H1 (cell line): Measurements from ENCODE around the gene UNC13C. TPM values are rescaled to one million over a fixed set of nuclear protein-coding genes. Genes with fewer than 3 reads are reported as not detected.

Experiments used
- CTCF ChIA-PET: fragments of 300-600 bp; sonication (Branson Sonifier 250); formaldehyde crosslinking; loops from one replicate; lab custom pipeline; 2021; ENCODE audit not compliant: partially characterized antibody; lab: Charles Lee
- POLR2A ChIA-PET: fragments of 300-600 bp; sonication (Branson Sonifier 250); formaldehyde crosslinking; loops from one replicate; lab custom pipeline; 2021; ENCODE audit warnings: inconsistent platforms; ENCODE audit not compliant: partially characterized antibody; lab: Charles Lee
- DNase-seq, 2 experiments: peaks; one replicate each; pipeline versions ENCODE4 v3.0.0 to v3.0.0-alpha.2; 2010 to 2022; ENCODE audit warnings: low spot score in 2 of 2, low read depth in 1 of 2, mixed read lengths in 1 of 2
- FAIRE-seq: peaks from 2 replicates; lab custom pipeline; 2011; peaks lifted over from hg19 to GRCh38; lab: Jason Lieb, UNC
- H2AFZ ChIP-seq: 2 replicates; pipeline ENCODE4 v1.8.1; 2012; ENCODE audit warnings: low read length, inconsistent platforms
- H2AK5ac ChIP-seq: 2 replicates; pipeline ENCODE4 v1.6.1; 2013; ENCODE audit warnings: low read depth, low read length
- H2BK120ac ChIP-seq: replicated peaks from 2 replicates; pipeline ENCODE3; 2013; ENCODE audit warnings: low read depth, low read length, inconsistent platforms
- H2BK12ac ChIP-seq: 2 replicates; pipeline ENCODE4 v1.6.1; 2013; ENCODE audit warnings: low read depth, low read length
- H2BK15ac ChIP-seq: 2 replicates; pipeline ENCODE4 v1.6.1; 2013; ENCODE audit warnings: low read length
- H2BK20ac ChIP-seq: 2 replicates; pipeline ENCODE4 v1.6.1; 2013; ENCODE audit warnings: low read length
- H2BK5ac ChIP-seq: 2 replicates; pipeline ENCODE4 v1.6.1; 2013; ENCODE audit warnings: low read depth, low read length
- H3K14ac ChIP-seq: 2 replicates; pipeline ENCODE4 v1.6.1; 2013; ENCODE audit warnings: inconsistent platforms; ENCODE audit not compliant: insufficient read length
- H3K18ac ChIP-seq: 2 replicates; pipeline ENCODE4 v1.6.1; 2013; ENCODE audit warnings: low read length; ENCODE audit errors: extremely low read depth
- H3K23ac ChIP-seq: 2 replicates; pipeline ENCODE4 v1.6.1; 2013; ENCODE audit warnings: inconsistent platforms; ENCODE audit not compliant: insufficient read length
- H3K23me2 ChIP-seq: 2 replicates; pipeline ENCODE4 v1.6.1; 2013; ENCODE audit warnings: low read depth, low read length
- H3K27ac ChIP-seq: 2 replicates; pipeline ENCODE4 v1.6.1; 2011; ENCODE audit warnings: low read depth, low read length, inconsistent platforms
- H3K27me3 ChIP-seq, 4 experiments: replicated peaks in 1 of 4; 1 replicate in 1 of 4; 2 replicates in 3 of 4; pipeline versions ENCODE4 v1.6.1 to v1.8.1; 2011 to 2013; ENCODE audit warnings: low read length in 3 of 4, mild to moderate bottlenecking in 3 of 4, inconsistent platforms in 2 of 4, mixed read lengths in 2 of 4, moderate library complexity in 1 of 4; ENCODE audit not compliant: control insufficient read depth in 3 of 4, insufficient read depth in 3 of 4; ENCODE audit errors: extremely low read depth in 1 of 4
- H3K36me3 ChIP-seq, 4 experiments: 2 replicates each; pipeline versions ENCODE4 v1.6.1 to v1.8.1; 2011 to 2013; ENCODE audit warnings: mild to moderate bottlenecking in 4 of 4, low read length in 3 of 4, moderate library complexity in 2 of 4, control low read depth in 1 of 4, inconsistent platforms in 1 of 4; ENCODE audit not compliant: insufficient read depth in 4 of 4, control insufficient read depth in 2 of 4
- H3K4ac ChIP-seq: replicated peaks from 2 replicates; pipeline ENCODE3; 2013; ENCODE audit warnings: low read length, low read depth, mixed read lengths, inconsistent platforms; ENCODE audit not compliant: insufficient read length
- H3K4me1 ChIP-seq, 4 experiments: replicated peaks in 1 of 4; 1 replicate in 1 of 4; 2 replicates in 3 of 4; pipeline versions ENCODE4 v1.6.1 to v1.8.1; 2011 to 2013; ENCODE audit warnings: low read length in 3 of 4, inconsistent platforms in 2 of 4, mixed read lengths in 1 of 4; ENCODE audit not compliant: insufficient read depth in 4 of 4, control insufficient read depth in 3 of 4
- H3K4me2 ChIP-seq, 2 experiments: 2 replicates each; pipeline versions ENCODE4 v1.6.1 to v1.8.1; 2011 to 2013; ENCODE audit warnings: low read depth in 2 of 2, low read length in 2 of 2, control low read depth in 1 of 2, inconsistent platforms in 1 of 2, mild to moderate bottlenecking in 1 of 2; ENCODE audit not compliant: insufficient read depth in 1 of 2
- H3K4me3 ChIP-seq, 4 experiments: fragments of 200-600, 300-600 bp in 1 of 4; sonication (generic), shearing (Covaris generic), sonication (Bioruptor Twin) in 1 of 4; 2 replicates each; pipeline versions ENCODE4 v1.5.1 to v1.8.1; 2011 to 2016; ENCODE audit warnings: low read length in 4 of 4, low read depth in 3 of 4, control low read depth in 2 of 4, inconsistent platforms in 2 of 4, mild to moderate bottlenecking in 2 of 4, mixed read lengths in 1 of 4, moderate library complexity in 1 of 4; ENCODE audit not compliant: insufficient read depth in 2 of 4; ENCODE audit errors: extremely low read depth in 1 of 4
- H3K56ac ChIP-seq: replicated peaks from 2 replicates; pipeline ENCODE3; 2013; ENCODE audit warnings: low read depth, mild to moderate bottlenecking, mixed read lengths, low read length, inconsistent platforms; ENCODE audit not compliant: insufficient read length
- H3K79me1 ChIP-seq: 2 replicates; pipeline ENCODE4 v1.6.1; 2013; ENCODE audit warnings: low read depth, low read length, control low read depth
- H3K79me2 ChIP-seq, 2 experiments: 2 replicates each; pipeline versions ENCODE4 v1.6.1 to v1.8.1; 2012 to 2013; ENCODE audit warnings: low read length in 2 of 2, mild to moderate bottlenecking in 2 of 2, inconsistent platforms in 1 of 2; ENCODE audit not compliant: insufficient read depth in 2 of 2, control insufficient read depth in 1 of 2
- H3K9ac ChIP-seq, 4 experiments: replicated peaks in 1 of 4; 1 replicate in 1 of 4; 2 replicates in 3 of 4; pipeline versions ENCODE4 v1.6.1 to v1.8.1; 2011 to 2013; ENCODE audit warnings: low read depth in 3 of 4, low read length in 3 of 4, control low read depth in 2 of 4, mild to moderate bottlenecking in 2 of 4, moderate library complexity in 2 of 4, inconsistent platforms in 1 of 4; ENCODE audit errors: extremely low read depth in 1 of 4
- H3K9me3 ChIP-seq, 2 experiments: 2 replicates each; pipeline versions ENCODE4 v1.6.1 to v1.8.1; 2012 to 2013; ENCODE audit warnings: mild to moderate bottlenecking in 2 of 2, moderate library complexity in 2 of 2, control low read depth in 1 of 2, inconsistent platforms in 1 of 2, low read depth in 1 of 2, low read length in 1 of 2, mixed read lengths in 1 of 2; ENCODE audit not compliant: insufficient read depth in 2 of 2
- H4K20me1 ChIP-seq, 2 experiments: replicated peaks in 1 of 2; 2 replicates each; pipeline versions ENCODE3 to v1.8.1; 2011 to 2013; ENCODE audit warnings: inconsistent platforms in 2 of 2, low read length in 2 of 2, mild to moderate bottlenecking in 1 of 2; ENCODE audit not compliant: insufficient read depth in 2 of 2, control insufficient read depth in 1 of 2
- H4K5ac ChIP-seq: 2 replicates; pipeline ENCODE4 v1.6.1; 2013; ENCODE audit warnings: low read length, low read depth, mixed read lengths, inconsistent platforms; ENCODE audit not compliant: insufficient read length
- H4K8ac ChIP-seq: 2 replicates; pipeline ENCODE4 v1.8.0; 2013; ENCODE audit warnings: mild to moderate bottlenecking, moderate library complexity, low read length, inconsistent platforms; ENCODE audit not compliant: insufficient read depth; ENCODE audit errors: extremely low read depth
- H4K91ac ChIP-seq: replicated peaks from 2 replicates; pipeline ENCODE3; 2013; ENCODE audit warnings: low read length, mixed read lengths, inconsistent platforms; ENCODE audit not compliant: insufficient read length
- EZH2 ChIP-seq: fragments of 200-600 bp; sonication (generic); IDR thresholded peaks from 2 replicates; pipeline ENCODE4 v1.7.1; 2012; ENCODE audit warnings: low read depth, mild to moderate bottlenecking, moderate library complexity, low read length, inconsistent platforms; ENCODE audit not compliant: severe bottlenecking
- SIX5 ChIP-seq: IDR thresholded peaks from 2 replicates; pipeline ENCODE4 v1.6.1; 2011; ENCODE audit warnings: mild to moderate bottlenecking, low read depth, low read length
- YY1 ChIP-seq: IDR thresholded peaks from 2 replicates; pipeline ENCODE4 v1.6.1; 2011; ENCODE audit warnings: low read depth, mild to moderate bottlenecking, low read length
- ZNF274 ChIP-seq: IDR thresholded peaks from 2 replicates; pipeline ENCODE4 v1.7.0; 2012; ENCODE audit warnings: low read length, borderline replicate concordance; ENCODE audit errors: extremely low read depth
- WGBS, 2 experiments: shearing (Covaris generic) in 1 of 2; methylation state at CpG; one replicate each; pipeline versions ENCODE4 v1.1.6 to v1.1.7; 2013 to 2015; ENCODE audit warnings: low lambda C conversion rate in 2 of 2, mixed read lengths in 2 of 2, inconsistent platforms in 1 of 2, low coverage in 1 of 2, missing lambda C conversion rate in 1 of 2; ENCODE audit not compliant: insufficient replicate concordance in 2 of 2, insufficient coverage in 1 of 2, insufficient read length in 1 of 2; ENCODE audit errors: extremely low coverage in 1 of 2, missing lambda C conversion rate in 1 of 2; 5-methylcytosine and 5-hydroxymethylcytosine counted together
- polyA plus RNA-seq, 7 experiments: library from polyadenylated mRNA; depleted of rRNA in 3 of 7; stranded (reverse) in 5 of 7; unstranded in 2 of 7; fragments of >200 nt in 5 of 7; fragments of 200-250 nt in 2 of 7; gene quantifications; 1 replicate in 5 of 7; 2 replicates in 1 of 7; 4 replicates in 1 of 7; pipeline versions ENCODE4 v1.2.1 to v1.2.3, GENCODE V29; 2011 to 2013; ENCODE audit warnings: missing spikeins in 2 of 7, mixed read lengths in 2 of 7
- total RNA-seq: library from RNA; stranded (reverse); fragmentation: NEBNext Ultra II Directional; extraction: Animal tissue kit (Norgen Biotek cat#: 25700); gene quantifications from 2 replicates; pipeline ENCODE4 v1.2.1, GENCODE V29; 2021
- TF ChIP-seq, protein P1 (sequence below): IDR thresholded peaks from 2 replicates; pipeline ENCODE4 v1.6.1; 2011; ENCODE audit warnings: low read depth, mild to moderate bottlenecking, low read length; ENCODE audit not compliant: insufficient read depth

UNC13C gene
- total and polyA plus RNA-seq, 2 of the 8 experiments (the other 6 are each of a cell fraction or from before 2014, with no cell fraction given), result 0.02 to 0.13 TPM

DNA sequence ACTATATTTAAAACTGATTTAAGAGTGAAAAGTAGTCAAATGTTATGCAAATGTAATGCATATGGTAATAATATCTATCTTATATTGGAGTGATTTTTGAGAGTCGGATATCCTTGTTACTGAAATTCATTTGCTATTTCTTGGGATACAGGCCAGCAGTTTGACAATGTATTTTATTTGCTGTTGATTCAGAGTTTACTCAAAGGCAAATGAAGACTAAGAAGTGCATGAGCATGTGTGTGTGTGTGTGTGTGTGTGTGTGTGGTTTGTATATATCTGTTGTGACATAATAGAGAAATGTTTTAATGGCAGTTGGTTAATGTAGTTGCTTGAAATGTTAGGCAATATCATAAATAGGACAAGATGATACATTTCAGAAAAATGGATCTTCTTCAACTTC is 39.0 kb downstream of the UNC13C start:
- Histone ChIP-seq H3K14ac (no peak overlapping the region), H3K36me3 (no peaks in the 10 kb centered on the region), H2AK5ac (no peak overlapping the region), H3K79me1 (no peaks in the 10 kb centered on the region), H3K79me2 (no peaks in the 10 kb centered on the region), H3K9ac (no peak overlapping the region), H2AFZ (no peak overlapping the region), H2BK15ac (no peak overlapping the region), H3K4me1 (no peaks in the 10 kb centered on the region), H3K4me2 (no peak overlapping the region), H3K18ac (no peak overlapping the region), H3K23me2 (no peaks in the 10 kb centered on the region), H3K23ac (no peak overlapping the region), H4K5ac (no peak overlapping the region), H2BK5ac (no peak overlapping the region), H4K8ac (no peak overlapping the region), H4K20me1 (no peaks in the 10 kb centered on the region), H2BK120ac (no peak overlapping the region), H4K91ac (no peak overlapping the region), H3K27me3 (no peaks in the 10 kb centered on the region), H3K27ac (no peak overlapping the region), H3K56ac (no peak overlapping the region), H3K9me3 (peaks cover 25 to 36% of the 10 kb centered on the region in 2 experiments), H2BK20ac (no peak overlapping the region), H3K4me3 (no peak overlapping the region), H3K4ac (no peak overlapping the region), H2BK12ac (no peak overlapping the region)
- ChIA-PET CTCF (no interaction called here), POLR2A (no interaction called here)
- DNase-seq, result no peak
- WGBS, 2 experiments, result 90% methylated on average over 1 of the region's 1 CpG; no CpG with 5 or more reads in 1 of the 2 experiments
- no peak for FAIRE-seq
- TF ChIP-seq SIX5, result no peak
- TF ChIP-seq YY1, result no peak
- no peak for TF ChIP-seq EZH2
- TF ChIP-seq, protein P1, sequence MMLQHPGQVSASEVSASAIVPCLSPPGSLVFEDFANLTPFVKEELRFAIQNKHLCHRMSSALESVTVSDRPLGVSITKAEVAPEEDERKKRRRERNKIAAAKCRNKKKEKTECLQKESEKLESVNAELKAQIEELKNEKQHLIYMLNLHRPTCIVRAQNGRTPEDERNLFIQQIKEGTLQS, result no peak
- TF ChIP-seq ZNF274, result no peak
